SKM-1 treated with dmso at 0.1 percent for 144 hours (cell line): Measurements from ENCODE around the gene TCF7L2.
"Not testable (repeated sequence)": the region's sequence is repeated elsewhere in the genome, so short reads cannot be mapped to it uniquely, and the experiment has no call there.

ENCODE experiments used
- DNase-seq: peaks from one replicate; lab custom pipeline; 2025; ENCODE audit not compliant: unreplicated experiment; lab: John Stamatoyannopoulos, UW

Gene TCF7L2

GRCh38 chr10:113089551-113089950 lies 139.5 kb downstream of the TCF7L2 start:
- no peak for DNase-seq

GRCh38 chr10:113091920-113092319 lies 141.9 kb downstream of the TCF7L2 start:
- DNase-seq = no peak

- no peak for DNase-seq
Measured at GRCh38 chr10:113093188-113094113, 143.4 kb downstream of the TCF7L2 start.

- DNase-seq = peak; percentile 59
Measured at GRCh38 chr10:113094114-113094486, 144.1 kb downstream of the TCF7L2 start.

- DNase-seq = no peak
Measured at GRCh38 chr10:113095419-113096127, 145.5 kb downstream of the TCF7L2 start.

- DNase-seq = no peak
Measured at GRCh38 chr10:113096128-113096996, 146.3 kb downstream of the TCF7L2 start.

- DNase-seq = peak; percentile 25
Measured at GRCh38 chr10:113097036-113097435, 147.0 kb downstream of the TCF7L2 start.

GRCh38 chr10:113099431-113100183 lies 149.6 kb downstream of the TCF7L2 start:
- peak; percentile 64 for DNase-seq

- DNase-seq = no peak
Measured at GRCh38 chr10:113100281-113100680, 150.2 kb downstream of the TCF7L2 start.

- DNase-seq = no peak
Measured at GRCh38 chr10:113103131-113103840, 153.2 kb downstream of the TCF7L2 start.

- no peak for DNase-seq
Measured at GRCh38 chr10:113104047-113104446, 154.0 kb downstream of the TCF7L2 start.

GRCh38 chr10:113108194-113108835 lies 158.3 kb downstream of the TCF7L2 start:
- peak; percentile 16 for DNase-seq

- DNase-seq = no peak
Measured at GRCh38 chr10:113108948-113109347, 158.9 kb downstream of the TCF7L2 start.

GRCh38 chr10:113109482-113109881 lies 159.4 kb downstream of the TCF7L2 start:
- DNase-seq = not testable (repeated sequence)

GRCh38 chr10:113111260-113111659 lies 161.2 kb downstream of the TCF7L2 start:
- no peak for DNase-seq

GRCh38 chr10:113111900-113112853 lies 162.1 kb downstream of the TCF7L2 start:
- no peak for DNase-seq

- DNase-seq = no peak
Measured at GRCh38 chr10:113113241-113113640, 163.2 kb downstream of the TCF7L2 start.

- DNase-seq = no peak
Measured at GRCh38 chr10:113113918-113114317, 163.9 kb downstream of the TCF7L2 start.
